ENCODE measurements around the gene SDR39U1.

The SDR39U1 gene

DNA sequence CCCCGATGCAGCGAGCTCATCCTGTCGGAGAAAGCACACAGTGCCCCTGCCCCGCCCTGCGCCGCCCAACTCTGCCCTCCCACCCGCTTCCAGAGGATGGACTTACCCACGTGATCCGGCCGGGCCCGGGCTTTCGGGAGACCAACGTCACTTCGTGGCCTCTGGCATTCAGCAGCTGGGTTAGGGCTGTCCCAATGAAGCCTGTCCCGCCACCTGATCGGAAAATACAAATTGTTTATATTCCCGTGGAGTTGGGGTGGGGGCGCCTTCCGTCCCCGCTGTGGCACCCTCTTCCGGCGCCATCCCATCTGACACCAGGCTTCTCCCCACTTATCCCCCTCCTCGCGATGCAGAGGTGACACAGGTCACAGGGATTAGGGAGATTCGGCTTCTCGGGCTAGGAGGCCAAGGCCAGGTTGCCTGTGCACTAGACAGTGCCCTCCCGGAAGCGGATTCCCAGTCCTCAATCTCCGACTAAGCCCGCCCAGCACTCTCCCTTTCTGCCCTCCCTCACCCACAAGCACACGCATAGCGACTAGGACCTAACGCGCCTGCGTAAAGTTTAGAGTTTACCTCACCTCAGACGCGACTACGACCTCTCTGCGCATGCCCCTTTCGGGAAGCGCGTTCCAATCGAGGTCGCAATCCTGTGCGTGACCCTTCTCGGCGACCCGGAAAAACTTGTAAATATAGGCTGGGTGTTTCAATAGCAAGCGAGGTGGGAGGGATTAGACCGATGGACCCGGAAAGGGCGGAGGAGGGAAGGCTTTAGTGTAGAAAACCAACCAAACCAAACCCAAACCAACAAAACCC, at the start of gene SDR39U1 (continued):
- TF ChIP-seq IKZF3 (tag by site-specific recombination; IDR thresholded peaks at IDR 0.05) (peak; percentile 95), FEZF1 (tag by site-specific recombination; IDR thresholded peaks at IDR 0.05) (no peak), ZFHX2 (tag by site-specific recombination; conservative IDR thresholded peaks at IDR 0.05) (peak; percentile 51), ZNF776 (tag by site-specific recombination; IDR thresholded peaks at IDR 0.05; ENCODE audit: borderline replicate concordance) (no peak), ZNF169 (tag by site-specific recombination; IDR thresholded peaks at IDR 0.05) (no peak), ZXDB (tag by site-specific recombination; IDR thresholded peaks at IDR 0.05) (peak; percentile 91), ZNF302 (tag by site-specific recombination; IDR thresholded peaks at IDR 0.05; ENCODE audit: low read depth) (no peak), AEBP2 (tag by site-specific recombination; IDR thresholded peaks at IDR 0.05; ENCODE audit: borderline replicate concordance) (no peak), ZNF266 (tag by site-specific recombination; IDR thresholded peaks at IDR 0.05; ENCODE audit: low read depth) (no peak), ZNF354C (tag by site-specific recombination; IDR thresholded peaks at IDR 0.05; ENCODE audit: borderline replicate concordance, low read depth) (no peak), ZNF837 (tag by site-specific recombination; IDR thresholded peaks at IDR 0.05) (0 out of 2 replicates have a peak, but pooled peaks have one; percentile 10), ZNF600 (tag by site-specific recombination; IDR thresholded peaks at IDR 0.05) (0 out of 2 replicates have a peak, but pooled peaks have one; percentile 81), KLF1 (tag by site-specific recombination; IDR thresholded peaks at IDR 0.05) (peak; percentile 77), ZNF184 (tag by site-specific recombination; IDR thresholded peaks at IDR 0.05) (peak; percentile 42; the same call in 1 of the 2 replicates), ZNF585B (tag by site-specific recombination; IDR thresholded peaks at IDR 0.05) (no peak), ZNF623 (tag by site-specific recombination; IDR thresholded peaks at IDR 0.05) (0 out of 2 replicates have a peak, but pooled peaks have one; percentile 9), WT1 (tag by site-specific recombination; IDR thresholded peaks at IDR 0.05) (peak; percentile 29; the same call in 1 of the 2 replicates), BCL6B (tag by site-specific recombination; IDR thresholded peaks at IDR 0.05) (no peak), KLF9 (tag by site-specific recombination; IDR thresholded peaks at IDR 0.05; ENCODE audit: low read depth) (0 out of 2 replicates have a peak, but pooled peaks have one; percentile 25), ZNF114 (tag by site-specific recombination; IDR thresholded peaks at IDR 0.05) (no peak), ZNF544 (tag by site-specific recombination; IDR thresholded peaks at IDR 0.05) (no peak), ZNF18 (tag by site-specific recombination; IDR thresholded peaks at IDR 0.05) (no peak)
- TF ChIP-seq, protein P1, sequence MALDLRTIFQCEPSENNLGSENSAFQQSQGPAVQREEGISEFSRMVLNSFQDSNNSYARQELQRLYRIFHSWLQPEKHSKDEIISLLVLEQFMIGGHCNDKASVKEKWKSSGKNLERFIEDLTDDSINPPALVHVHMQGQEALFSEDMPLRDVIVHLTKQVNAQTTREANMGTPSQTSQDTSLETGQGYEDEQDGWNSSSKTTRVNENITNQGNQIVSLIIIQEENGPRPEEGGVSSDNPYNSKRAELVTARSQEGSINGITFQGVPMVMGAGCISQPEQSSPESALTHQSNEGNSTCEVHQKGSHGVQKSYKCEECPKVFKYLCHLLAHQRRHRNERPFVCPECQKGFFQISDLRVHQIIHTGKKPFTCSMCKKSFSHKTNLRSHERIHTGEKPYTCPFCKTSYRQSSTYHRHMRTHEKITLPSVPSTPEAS (tag by site-specific recombination; IDR thresholded peaks at IDR 0.05): no peak
- TF ChIP-seq, protein P2, sequence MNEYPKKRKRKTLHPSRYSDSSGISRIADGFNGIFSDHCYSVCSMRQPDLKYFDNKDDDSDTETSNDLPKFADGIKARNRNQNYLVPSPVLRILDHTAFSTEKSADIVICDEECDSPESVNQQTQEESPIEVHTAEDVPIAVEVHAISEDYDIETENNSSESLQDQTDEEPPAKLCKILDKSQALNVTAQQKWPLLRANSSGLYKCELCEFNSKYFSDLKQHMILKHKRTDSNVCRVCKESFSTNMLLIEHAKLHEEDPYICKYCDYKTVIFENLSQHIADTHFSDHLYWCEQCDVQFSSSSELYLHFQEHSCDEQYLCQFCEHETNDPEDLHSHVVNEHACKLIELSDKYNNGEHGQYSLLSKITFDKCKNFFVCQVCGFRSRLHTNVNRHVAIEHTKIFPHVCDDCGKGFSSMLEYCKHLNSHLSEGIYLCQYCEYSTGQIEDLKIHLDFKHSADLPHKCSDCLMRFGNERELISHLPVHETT (tag by site-specific recombination; IDR thresholded peaks at IDR 0.05): peak; percentile 73; the same call in 1 of the 2 replicates
- TF ChIP-seq, protein P3, sequence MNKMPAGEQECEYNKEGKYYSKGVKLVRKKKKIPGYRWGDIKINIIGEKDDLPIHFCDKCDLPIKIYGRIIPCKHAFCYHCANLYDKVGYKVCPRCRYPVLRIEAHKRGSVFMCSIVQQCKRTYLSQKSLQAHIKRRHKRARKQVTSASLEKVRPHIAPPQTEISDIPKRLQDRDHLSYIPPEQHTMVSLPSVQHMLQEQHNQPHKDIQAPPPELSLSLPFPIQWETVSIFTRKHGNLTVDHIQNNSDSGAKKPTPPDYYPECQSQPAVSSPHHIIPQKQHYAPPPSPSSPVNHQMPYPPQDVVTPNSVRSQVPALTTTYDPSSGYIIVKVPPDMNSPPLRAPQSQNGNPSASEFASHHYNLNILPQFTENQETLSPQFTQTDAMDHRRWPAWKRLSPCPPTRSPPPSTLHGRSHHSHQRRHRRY (tag by site-specific recombination; IDR thresholded peaks at IDR 0.05): no peak
- TF ChIP-seq, protein P4, sequence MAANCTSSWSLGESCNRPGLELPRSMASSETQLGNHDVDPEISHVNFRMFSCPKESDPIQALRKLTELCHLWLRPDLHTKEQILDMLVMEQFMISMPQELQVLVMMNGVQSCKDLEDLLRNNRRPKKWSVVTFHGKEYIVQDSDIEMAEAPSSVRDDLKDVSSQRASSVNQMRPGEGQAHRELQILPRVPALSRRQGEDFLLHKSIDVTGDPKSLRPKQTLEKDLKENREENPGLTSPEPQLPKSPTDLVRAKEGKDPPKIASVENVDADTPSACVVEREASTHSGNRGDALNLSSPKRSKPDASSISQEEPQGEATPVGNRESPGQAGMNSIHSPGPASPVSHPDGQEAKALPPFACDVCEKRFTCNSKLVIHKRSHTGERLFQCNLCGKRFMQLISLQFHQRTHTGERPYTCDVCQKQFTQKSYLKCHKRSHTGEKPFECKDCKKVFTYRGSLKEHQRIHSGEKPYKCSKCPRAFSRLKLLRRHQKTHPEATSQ (tag by site-specific recombination; IDR thresholded peaks at IDR 0.05): 0 out of 2 replicates have a peak, but pooled peaks have one; percentile 35
- TF ChIP-seq, protein P5, sequence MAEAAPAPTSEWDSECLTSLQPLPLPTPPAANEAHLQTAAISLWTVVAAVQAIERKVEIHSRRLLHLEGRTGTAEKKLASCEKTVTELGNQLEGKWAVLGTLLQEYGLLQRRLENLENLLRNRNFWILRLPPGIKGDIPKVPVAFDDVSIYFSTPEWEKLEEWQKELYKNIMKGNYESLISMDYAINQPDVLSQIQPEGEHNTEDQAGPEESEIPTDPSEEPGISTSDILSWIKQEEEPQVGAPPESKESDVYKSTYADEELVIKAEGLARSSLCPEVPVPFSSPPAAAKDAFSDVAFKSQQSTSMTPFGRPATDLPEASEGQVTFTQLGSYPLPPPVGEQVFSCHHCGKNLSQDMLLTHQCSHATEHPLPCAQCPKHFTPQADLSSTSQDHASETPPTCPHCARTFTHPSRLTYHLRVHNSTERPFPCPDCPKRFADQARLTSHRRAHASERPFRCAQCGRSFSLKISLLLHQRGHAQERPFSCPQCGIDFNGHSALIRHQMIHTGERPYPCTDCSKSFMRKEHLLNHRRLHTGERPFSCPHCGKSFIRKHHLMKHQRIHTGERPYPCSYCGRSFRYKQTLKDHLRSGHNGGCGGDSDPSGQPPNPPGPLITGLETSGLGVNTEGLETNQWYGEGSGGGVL (tag by site-specific recombination; IDR thresholded peaks at IDR 0.05): peak; percentile 61
